ENCODE data around the gene TAL1. TPM values are rescaled to one million over a fixed set of nuclear protein-coding genes. Genes with fewer than 3 reads are reported as not detected.

Gene TAL1
- total RNA-seq, 4 donors from 2014 or later = 3.0 to 4.2 (median 3.6) TPM

GRCh38 chr1:47226839-47227215 lies 5.2 kb downstream of the TAL1 start:
- H3K27ac ChIP-seq = peak overlapping the region in 1 of 4 donors; percentile 38
- TF ChIP-seq CTCF (IDR thresholded peaks at IDR 0.05) (no peak), EP300 (IDR thresholded peaks at IDR 0.05) (no peak), POLR2AphosphoS5 (IDR thresholded peaks at IDR 0.05) (no peak), POLR2A (IDR thresholded peaks at IDR 0.05) (no peak)
- no peaks in the 10 kb centered on the region for H3K9me3 ChIP-seq
- peaks cover 0 to 57% (median 32%) of the 10 kb centered on the region in 3 donors for H3K4me1 ChIP-seq
- no peak overlapping the region for H3K4me3 ChIP-seq
- peaks cover 100% of the 10 kb centered on the region for H3K27me3 ChIP-seq
- WGBS, 2 donors (ENCODE audit: low coverage in 1 of 2) = 66 to 80% methylated on average over 3 to 4 of the region's 4 CpGs
- H3K36me3 ChIP-seq = no peaks in the 10 kb centered on the region
- ATAC-seq = no peak

GRCh38 chr1:47226121-47226838 lies 5.7 kb downstream of the TAL1 start:
- ATAC-seq = no peak
- Histone ChIP-seq H3K4me3 (peak overlapping the region in 1 of 2 donors; percentile 47), H3K27ac (peak overlapping the region in 1 of 4 donors; percentile 38), H3K27me3 (peaks cover 100% of the 10 kb centered on the region), H3K9me3 (no peaks in the 10 kb centered on the region), H3K4me1 (peaks cover 0 to 51% (median 26%) of the 10 kb centered on the region in 3 donors), H3K36me3 (no peaks in the 10 kb centered on the region)
- WGBS, 2 donors (ENCODE audit: low coverage in 1 of 2) = 15 to 22% methylated on average over 10 to 12 of the region's 19 CpGs
- TF ChIP-seq CTCF (IDR thresholded peaks at IDR 0.05) (no peak), EP300 (IDR thresholded peaks at IDR 0.05) (no peak), POLR2A (IDR thresholded peaks at IDR 0.05) (no peak), POLR2AphosphoS5 (IDR thresholded peaks at IDR 0.05) (no peak)

- peak overlapping the region in 1 of 2 donors; percentile 47 for H3K4me3 ChIP-seq
- peaks cover 0 to 44% (median 19%) of the 10 kb centered on the region in 3 donors for H3K4me1 ChIP-seq
- no peaks in the 10 kb centered on the region for H3K36me3 ChIP-seq
- 0% methylated on average over 5 of the region's 79 CpGs; no CpG with 5 or more reads in 1 of the 2 donors for WGBS, 2 donors (ENCODE audit: low coverage in 1 of 2)
- no peak for ATAC-seq
- no peaks in the 10 kb centered on the region for H3K9me3 ChIP-seq
- peaks cover 94% of the 10 kb centered on the region for H3K27me3 ChIP-seq
- H3K27ac ChIP-seq = peak overlapping the region in 1 of 4 donors; percentile 38
- TF ChIP-seq CTCF (IDR thresholded peaks at IDR 0.05) (no peak), POLR2AphosphoS5 (IDR thresholded peaks at IDR 0.05) (no peak)
These were observed 6.5 kb downstream of the TAL1 start for GRCh38 chr1:47225430-47226100.

GRCh38 chr1:47224676-47225399 lies 7.2 kb downstream of the TAL1 start:
- H3K9me3 ChIP-seq = no peaks in the 10 kb centered on the region
- TF ChIP-seq POLR2A (IDR thresholded peaks at IDR 0.05) = no peak
- no peak for TF ChIP-seq EP300 (IDR thresholded peaks at IDR 0.05)
- no peak for TF ChIP-seq POLR2AphosphoS5 (IDR thresholded peaks at IDR 0.05)
- TF ChIP-seq CTCF (IDR thresholded peaks at IDR 0.05) = no peak
- peaks cover 90% of the 10 kb centered on the region for H3K27me3 ChIP-seq
- peak overlapping the region in 1 of 2 donors; percentile 47 for H3K4me3 ChIP-seq
- 18 to 23% methylated on average over 5 to 8 of the region's 30 CpGs for WGBS, 2 donors (ENCODE audit: low coverage in 1 of 2)
- H3K27ac ChIP-seq = peak overlapping the region in 1 of 4 donors; percentile 38
- H3K4me1 ChIP-seq = peaks cover 0 to 37% (median 19%) of the 10 kb centered on the region in 3 donors
- ATAC-seq = peak; percentile 12
- H3K36me3 ChIP-seq = peaks cover 0 to under 1% of the 10 kb centered on the region in 2 donors

Data from gastroesophageal sphincter (tissue), 4 donors.